GF-D8 (cell line): ENCODE data around the gene LMNA.

Experiments
- DNase-seq: peaks from one replicate; lab custom pipeline; 2025; lab: John Stamatoyannopoulos, UW

LMNA gene

DNA sequence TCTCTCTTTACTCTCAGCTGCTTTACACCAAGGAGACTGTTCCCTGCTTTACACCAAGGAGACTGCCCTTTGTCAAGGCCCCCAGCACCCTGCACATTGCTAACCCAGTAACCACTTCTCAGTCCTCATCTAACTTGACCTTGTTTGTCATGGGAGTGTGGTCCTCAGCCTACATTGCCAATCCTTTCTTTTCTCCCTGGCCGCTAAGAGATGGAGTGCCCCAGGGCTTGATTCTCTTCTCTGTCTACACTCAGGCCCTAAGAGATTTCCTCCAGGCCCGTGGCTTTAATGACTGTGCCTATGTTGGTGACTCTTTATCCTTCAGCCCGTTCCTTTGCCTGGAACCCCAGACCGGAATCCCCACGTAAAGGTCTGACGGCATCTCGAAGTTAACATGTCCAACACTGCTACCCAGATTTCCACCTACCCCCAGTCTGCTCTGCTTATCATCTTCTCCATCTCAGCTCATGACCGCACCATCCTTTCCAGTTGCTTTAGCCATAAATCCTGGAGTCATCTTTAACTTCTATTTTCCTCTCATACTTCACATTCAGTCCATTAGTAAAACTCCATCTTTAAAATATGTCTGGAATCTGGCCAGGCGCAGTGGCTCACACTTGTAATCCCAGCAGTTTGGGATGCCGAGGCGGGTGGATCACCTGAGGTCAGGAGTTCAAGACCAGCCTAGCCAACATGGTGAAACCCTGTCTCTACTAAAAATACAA, 29.4 kb downstream of the LMNA start:
- DNase-seq = no peak

DNA sequence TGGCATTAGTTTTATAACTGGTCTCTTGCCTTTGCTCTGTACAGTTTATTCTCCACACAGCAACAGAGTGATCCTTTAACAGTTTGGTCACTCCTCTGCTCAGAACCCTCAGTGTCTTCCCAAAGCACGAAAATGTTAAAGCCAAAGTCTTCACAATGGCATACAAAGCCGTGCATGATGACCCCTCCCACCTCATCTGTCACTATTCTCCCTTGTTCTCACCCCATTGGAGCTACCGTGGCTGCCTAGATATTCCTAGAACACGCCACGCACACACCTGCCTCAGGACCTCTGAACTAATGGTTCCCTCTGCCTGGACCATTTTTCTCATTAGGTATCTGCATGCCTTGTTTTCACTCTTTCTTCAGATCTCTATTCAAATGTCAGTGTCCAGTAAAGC, 30.2 kb downstream of the LMNA start:
- no peak for DNase-seq

- no peak for DNase-seq
Observed at GRCh38 chr1:156145650-156146019, 31.1 kb downstream of the LMNA start.

GRCh38 chr1:156146020-156146768, 31.7 kb downstream of the LMNA start:
- peak; percentile 81 for DNase-seq

DNA sequence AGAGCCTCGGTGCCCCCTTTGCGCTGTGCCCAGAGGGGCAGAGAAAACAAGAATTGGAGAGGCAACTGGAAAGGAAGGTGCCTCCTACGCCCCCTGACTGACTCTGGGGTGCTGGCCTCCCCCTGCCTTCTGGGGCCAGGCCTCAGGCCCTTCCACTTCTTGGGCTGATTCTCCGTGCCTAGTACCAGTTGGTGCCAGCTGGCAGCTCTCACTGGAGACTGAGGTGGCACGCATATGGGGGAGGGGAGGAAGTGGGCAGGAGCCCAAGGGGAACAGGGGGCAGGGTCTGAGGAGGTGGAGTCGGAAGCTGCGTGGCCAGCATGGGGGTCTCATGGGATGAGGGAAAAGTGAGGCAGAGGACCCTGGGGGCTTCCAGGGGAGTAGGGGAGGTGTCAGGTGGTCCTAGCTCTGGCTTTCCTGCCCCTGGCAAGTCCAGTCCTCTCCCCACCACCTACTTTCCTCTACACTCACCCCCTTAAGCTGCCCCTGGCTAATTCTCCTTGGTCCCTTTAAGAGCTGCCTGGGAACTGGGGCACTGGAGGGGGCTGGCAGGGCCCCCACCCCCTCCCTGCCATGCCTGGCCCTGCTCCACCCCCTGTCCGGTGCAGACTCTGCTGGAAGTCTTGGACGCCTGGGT, 32.4 kb downstream of the LMNA start:
- no peak for DNase-seq

DNA sequence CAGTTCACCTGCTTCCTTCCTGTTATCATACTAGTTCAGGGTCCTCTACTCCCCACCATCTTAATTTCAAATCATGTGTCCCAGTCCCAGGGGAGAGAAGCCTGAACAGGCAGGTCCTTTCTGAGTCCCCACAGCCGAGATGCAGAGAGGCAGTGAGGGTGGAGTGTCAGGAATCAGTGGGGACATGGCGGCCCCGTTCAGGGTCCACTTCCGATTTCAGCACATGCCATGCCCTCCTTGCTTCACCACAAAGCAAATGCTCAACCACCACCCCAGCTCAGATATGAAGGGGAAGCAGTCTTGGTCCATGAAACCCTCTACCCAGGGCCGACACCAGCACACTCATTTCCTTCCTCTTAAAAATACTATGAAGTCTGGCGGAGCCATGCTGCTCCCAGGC, 33.7 kb downstream of the LMNA start:
- DNase-seq = peak; percentile 84

- DNase-seq = no peak
Observed at GRCh38 chr1:156149374-156150332, 35.1 kb downstream of the LMNA start.

DNA sequence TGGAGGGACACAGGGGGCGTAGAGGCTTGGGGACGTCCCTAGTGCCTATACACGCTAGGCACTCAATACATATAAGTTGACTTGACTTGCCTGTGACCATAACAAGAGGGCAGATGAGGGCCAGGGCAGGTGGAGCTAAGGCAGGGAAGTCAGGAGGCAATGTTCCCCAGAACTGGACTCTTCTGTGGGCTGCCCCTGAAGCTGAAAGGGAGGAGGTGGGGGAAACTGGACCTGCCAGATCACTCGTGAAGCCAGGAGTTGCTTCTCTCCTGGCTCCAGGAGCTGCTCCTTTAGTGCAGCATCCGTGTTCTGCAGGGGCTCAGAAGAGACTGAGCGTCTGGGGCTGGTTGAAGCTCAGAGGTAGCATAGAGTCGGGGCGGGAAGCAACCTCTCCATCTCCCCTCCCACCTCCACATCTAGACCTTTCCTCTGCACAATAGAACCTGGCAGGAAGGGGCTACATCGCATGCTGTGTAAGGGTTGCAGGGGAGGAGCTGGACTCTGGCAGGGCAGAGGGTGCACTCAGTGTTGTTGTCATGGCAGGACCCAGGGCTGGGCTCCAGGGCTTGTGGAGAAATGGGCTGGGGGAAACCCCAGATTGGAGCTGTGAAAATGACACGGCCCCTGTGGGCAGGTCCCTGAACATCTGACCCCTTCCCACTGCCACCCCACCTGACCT, 36.0 kb downstream of the LMNA start:
- no peak for DNase-seq

DNA sequence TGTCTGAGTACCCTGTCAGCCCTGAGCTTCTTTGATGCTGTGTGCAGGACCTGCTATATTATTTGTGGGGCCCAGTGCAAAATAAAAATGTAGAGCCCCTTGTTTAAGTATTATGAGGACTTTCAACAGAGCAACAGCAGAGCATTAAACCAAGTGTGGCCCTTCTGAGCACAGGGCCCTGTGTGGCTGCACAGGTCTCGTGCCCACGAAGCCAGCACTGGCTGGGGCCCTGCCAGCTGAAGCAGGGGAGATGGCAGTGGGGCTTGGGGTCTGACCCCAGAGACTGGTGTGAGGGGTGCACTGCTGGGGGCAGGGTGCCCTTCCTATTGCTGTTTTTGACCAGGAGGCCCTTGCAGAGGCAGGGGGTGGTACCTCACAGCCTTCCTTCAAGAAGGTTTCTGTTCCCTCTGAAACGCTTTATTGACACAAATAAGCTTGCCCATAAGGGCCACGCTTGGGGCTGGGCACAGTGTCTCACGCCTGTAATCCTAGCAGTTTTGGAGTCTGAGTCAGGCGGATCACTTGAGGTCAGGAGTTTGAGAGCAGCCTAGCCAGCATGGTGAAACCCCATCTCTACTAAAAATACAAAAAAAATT, 36.7 kb downstream of the LMNA start:
- DNase-seq = no peak

DNA sequence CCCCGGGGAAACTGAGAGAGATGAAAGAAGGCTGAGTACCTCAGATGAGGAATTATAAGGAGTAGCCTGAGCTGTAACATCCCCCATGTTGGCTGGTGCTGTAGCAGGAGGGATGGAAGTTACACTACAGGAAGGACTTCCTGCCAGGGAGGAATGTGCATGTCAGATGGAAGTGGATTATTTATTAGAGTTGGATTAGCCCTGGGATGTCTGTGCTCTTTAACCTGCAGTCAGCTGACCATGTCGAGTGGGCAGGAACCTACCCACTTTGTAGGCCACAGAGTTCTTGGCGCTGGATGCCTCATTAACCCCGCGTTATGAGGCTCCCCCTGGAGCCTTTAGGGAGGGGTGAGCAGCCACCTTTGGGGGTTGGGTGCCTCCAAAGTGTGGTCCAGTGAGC, 38.1 kb downstream of the LMNA start:
- no peak for DNase-seq

DNA sequence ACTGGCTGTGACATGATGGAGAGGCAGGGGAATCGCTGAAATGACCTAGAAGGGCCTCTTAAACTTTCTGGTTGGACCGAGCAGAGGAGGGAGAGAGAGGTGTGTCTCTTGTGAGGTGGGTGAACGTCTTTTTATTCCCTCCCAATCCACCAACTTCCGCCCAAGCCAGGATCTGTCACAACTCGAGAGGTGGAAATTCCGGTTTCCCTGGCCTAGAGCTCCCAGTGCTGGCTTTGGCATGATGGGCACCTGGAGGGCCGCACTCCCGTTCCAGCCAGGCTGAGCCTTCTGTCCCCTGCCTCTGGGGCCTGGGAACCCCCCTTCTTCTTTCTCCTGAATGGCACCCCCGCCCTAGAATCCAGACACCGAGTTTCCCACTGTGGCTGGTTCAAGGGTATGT, 38.9 kb downstream of the LMNA start, which contains the start of gene SEMA4A:
Gene SEMA4A, plus strand, starts transcription at position 224 of the 400 bp plus-strand sequence. CDS start 994 bp downstream, outside the sequence.
- DNase-seq = no peak

GRCh38 chr1:156154317-156154749, 39.8 kb downstream of the LMNA start:
- peak; percentile 90 for DNase-seq

GRCh38 chr1:156155756-156156510, 41.4 kb downstream of the LMNA start:
- DNase-seq = no peak

DNA sequence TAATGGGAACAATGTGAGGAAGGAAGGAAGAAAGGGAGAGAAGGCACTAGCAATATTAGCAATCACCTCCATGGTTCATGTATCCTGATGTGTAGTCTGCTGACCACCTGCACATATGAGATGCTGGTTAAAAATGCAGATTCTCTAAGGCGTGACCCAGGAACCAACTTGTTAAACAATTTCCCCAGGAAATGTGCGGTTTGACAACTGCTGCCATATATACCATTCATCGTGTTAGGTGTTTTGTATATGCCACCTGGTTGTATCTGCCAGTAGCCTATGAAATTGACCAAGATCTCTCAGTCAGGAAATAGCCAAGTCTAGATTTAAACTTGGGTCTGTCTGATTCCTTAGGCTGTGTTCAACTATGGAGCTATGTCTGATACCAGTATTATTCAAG, 43.0 kb downstream of the LMNA start:
- no peak for DNase-seq

DNA sequence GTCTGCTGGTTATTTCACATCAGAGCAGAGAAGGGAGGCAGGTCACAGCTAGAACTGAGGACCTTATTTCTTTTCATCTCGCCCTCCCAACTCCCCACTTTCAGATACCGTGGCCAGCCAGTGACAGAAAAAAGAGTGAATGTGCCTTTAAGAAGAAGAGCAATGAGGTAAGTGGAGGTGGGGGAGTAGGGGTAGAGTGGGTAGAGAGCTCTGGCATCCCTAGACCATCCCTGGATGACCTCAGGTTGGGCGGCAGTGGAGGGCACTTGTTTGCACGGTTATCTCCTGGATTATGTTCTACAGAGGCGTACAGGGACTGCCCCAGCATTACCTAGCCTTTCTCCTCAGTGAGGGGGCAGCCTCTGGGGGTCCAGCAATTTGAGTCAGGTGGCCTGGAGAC, 43.5 kb downstream of the LMNA start:
- DNase-seq = no peak

DNA sequence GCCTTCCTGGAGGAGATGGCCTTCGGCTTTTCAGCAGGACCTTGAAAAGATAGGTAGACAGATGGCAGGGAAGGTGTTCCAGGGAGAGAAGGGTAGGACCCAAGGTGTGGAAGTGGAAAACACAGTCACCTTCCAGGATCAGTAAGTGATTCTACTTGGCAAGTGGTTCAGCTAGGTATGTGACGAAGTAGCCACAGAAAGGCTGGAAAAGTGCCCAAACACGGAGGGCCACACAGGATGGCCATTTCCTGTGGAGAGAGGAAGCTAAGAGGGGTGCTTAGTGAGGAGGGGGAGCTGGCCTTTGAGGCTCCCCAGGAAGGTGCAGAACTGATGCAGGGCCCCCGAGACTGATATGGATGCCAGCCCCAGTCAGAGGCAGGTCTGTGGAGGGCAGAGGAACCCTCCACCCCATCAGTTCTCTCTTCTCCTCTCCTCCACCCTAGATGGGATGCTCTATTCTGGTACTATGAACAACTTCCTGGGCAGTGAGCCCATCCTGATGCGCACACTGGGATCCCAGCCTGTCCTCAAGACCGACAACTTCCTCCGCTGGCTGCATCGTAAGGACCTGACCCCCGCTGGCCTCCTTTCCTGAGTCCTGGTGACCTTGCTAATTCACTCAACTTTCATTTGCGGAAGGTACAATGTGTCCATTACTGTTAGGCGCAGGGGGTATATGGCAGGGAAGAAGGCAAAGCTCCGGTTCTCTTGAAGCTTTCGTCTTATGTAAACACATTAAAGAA, 45.7 kb downstream of the LMNA start:
- DNase-seq = no peak

- no peak for DNase-seq
Observed at GRCh38 chr1:156160743-156161171, 46.2 kb downstream of the LMNA start.

DNA sequence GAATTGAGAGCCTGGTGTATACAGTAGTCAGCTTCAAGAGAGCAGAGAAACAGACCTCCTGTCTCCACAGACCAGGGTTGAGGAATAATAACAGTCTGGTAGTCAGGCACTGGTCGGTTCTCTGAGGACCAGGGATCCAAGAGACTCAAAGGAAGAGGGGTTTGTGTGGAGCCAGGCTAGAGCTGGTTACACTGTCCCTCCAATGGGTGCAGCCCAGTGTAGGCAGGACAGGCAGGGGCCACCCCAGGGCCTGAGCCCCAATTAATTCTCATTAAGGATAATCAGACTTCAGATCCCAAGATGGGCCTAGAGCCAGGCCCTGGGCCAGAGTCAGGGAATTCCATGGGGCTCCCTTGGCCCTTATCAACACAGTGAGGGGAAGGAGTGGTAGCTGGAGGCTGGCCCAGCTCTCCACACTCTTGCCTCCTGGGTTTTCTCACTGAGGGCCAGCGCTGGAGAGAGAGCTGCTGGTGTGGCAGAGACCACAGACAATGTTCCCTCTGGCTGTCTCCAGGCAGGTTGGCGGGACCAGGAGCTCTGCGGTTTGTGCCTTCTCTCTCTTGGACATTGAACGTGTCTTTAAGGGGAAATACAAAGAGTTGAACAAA, 48.0 kb downstream of the LMNA start:
- DNase-seq = no peak

DNA sequence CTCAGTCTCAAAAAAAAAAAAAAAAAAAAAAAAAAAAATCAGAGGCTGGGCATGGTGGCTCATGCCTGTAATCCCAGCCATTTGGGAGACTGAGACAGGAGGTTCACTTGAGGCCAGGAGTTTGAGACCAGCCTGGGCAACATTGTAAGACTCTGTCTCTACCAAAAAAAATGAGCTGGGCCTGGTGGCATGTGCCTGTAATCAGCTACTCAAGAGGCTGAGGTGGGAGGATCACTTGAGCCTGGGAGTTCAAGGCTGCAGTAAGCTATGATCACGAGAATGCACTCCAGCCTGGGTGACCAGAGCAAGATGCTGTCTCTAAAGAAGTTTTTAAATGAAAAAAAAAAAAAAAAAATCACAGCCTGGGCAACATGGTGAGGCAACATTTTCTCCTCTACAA, 49.2 kb downstream of the LMNA start:
- DNase-seq = no peak
